Measurements from ENCODE around the gene SUSD1. TPM values are rescaled to one million over a fixed set of nuclear protein-coding genes. Genes with fewer than 3 reads are reported as not detected.

The SUSD1 gene
- total and polyA plus RNA-seq, 2 experiments from 2014 or later, result 18.5 to 30.5 TPM

GRCh38 chr9:112110094-112110776 lies 64.9 kb downstream of the SUSD1 start:
- H3K9me3 ChIP-seq (ENCODE audit: low read depth), result no peaks in the 10 kb centered on the region
- peaks cover 5% of the 10 kb centered on the region for H3K4me1 ChIP-seq (ENCODE audit: insufficient read depth)
- no peak for DNase-seq (ENCODE audit: low spot score)
- no peaks in the 10 kb centered on the region for H3K36me3 ChIP-seq (replicated peaks; ENCODE audit: insufficient read depth, low read depth)
- H3K4me2 ChIP-seq, result no peak overlapping the region
- no peak overlapping the region for H2AFZ ChIP-seq
- no peak overlapping the region for H3K4me3 ChIP-seq
- H4K20me1 ChIP-seq (ENCODE audit: insufficient read depth, poor library complexity, severe bottlenecking), result no peaks in the 10 kb centered on the region
- H3K27me3 ChIP-seq, result no peaks in the 10 kb centered on the region
- H3K27ac ChIP-seq, result peak overlapping the region; percentile 55
- no peaks in the 10 kb centered on the region for H3K79me2 ChIP-seq
- TF ChIP-seq EZH2 (IDR thresholded peaks at IDR 0.05; ENCODE audit: borderline replicate concordance) (no peak), EZH2phosphoT487 (IDR thresholded peaks at IDR 0.05; ENCODE audit: low read depth, severe bottlenecking, unreplicated experiment) (no peak)
- TF ChIP-seq, protein P1, sequence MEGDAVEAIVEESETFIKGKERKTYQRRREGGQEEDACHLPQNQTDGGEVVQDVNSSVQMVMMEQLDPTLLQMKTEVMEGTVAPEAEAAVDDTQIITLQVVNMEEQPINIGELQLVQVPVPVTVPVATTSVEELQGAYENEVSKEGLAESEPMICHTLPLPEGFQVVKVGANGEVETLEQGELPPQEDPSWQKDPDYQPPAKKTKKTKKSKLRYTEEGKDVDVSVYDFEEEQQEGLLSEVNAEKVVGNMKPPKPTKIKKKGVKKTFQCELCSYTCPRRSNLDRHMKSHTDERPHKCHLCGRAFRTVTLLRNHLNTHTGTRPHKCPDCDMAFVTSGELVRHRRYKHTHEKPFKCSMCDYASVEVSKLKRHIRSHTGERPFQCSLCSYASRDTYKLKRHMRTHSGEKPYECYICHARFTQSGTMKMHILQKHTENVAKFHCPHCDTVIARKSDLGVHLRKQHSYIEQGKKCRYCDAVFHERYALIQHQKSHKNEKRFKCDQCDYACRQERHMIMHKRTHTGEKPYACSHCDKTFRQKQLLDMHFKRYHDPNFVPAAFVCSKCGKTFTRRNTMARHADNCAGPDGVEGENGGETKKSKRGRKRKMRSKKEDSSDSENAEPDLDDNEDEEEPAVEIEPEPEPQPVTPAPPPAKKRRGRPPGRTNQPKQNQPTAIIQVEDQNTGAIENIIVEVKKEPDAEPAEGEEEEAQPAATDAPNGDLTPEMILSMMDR (IDR thresholded peaks at IDR 0.05; ENCODE audit: poor library complexity), result no peak
- 67% methylated on average over 9 of the region's 9 CpGs for WGBS (ENCODE audit: low lambda C conversion rate, missing lambda C conversion rate)
- H3K9me2 ChIP-seq (replicated peaks; ENCODE audit: insufficient read depth), result no peaks in the 10 kb centered on the region

DNA sequence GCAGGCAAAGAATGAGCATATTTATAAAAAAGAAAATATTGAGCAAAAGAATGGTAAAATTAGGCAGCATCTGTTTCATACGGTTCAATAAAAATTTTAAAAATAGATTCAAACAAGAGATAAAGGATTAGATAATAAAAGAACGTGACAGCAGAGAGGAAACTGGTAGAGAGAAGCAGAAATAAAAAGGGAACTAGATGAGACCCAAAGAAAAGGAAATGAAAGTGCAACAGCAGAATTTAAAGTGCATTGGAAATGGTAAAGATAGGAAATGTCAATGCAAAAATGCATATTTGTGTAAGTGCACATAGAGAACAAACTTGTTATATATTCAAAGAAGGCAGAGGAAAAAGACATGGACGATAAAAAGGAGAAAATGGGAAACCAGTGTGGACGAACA lies 70.2 kb downstream of the SUSD1 start:
- Histone ChIP-seq H3K27ac (no peak overlapping the region), H3K79me2 (peaks cover 3% of the 10 kb centered on the region), H3K4me3 (no peak overlapping the region), H3K36me3 (replicated peaks; ENCODE audit: insufficient read depth, low read depth) (no peaks in the 10 kb centered on the region), H3K4me1 (ENCODE audit: insufficient read depth) (peaks cover 2% of the 10 kb centered on the region), H4K20me1 (ENCODE audit: insufficient read depth, poor library complexity, severe bottlenecking) (no peaks in the 10 kb centered on the region), H3K9me2 (replicated peaks; ENCODE audit: insufficient read depth) (no peaks in the 10 kb centered on the region), H3K9me3 (ENCODE audit: low read depth) (no peaks in the 10 kb centered on the region), H3K27me3 (no peaks in the 10 kb centered on the region), H3K4me2 (no peak overlapping the region), H2AFZ (no peak overlapping the region)
- 95% methylated on average over 4 of the region's 4 CpGs for WGBS (ENCODE audit: low lambda C conversion rate, missing lambda C conversion rate)
- TF ChIP-seq EZH2 (IDR thresholded peaks at IDR 0.05; ENCODE audit: borderline replicate concordance), result no peak
- TF ChIP-seq, protein P1 (IDR thresholded peaks at IDR 0.05; ENCODE audit: poor library complexity), result no peak
- no peak for TF ChIP-seq EZH2phosphoT487 (IDR thresholded peaks at IDR 0.05; ENCODE audit: low read depth, severe bottlenecking, unreplicated experiment)
- no peak for DNase-seq (ENCODE audit: low spot score)

DNA sequence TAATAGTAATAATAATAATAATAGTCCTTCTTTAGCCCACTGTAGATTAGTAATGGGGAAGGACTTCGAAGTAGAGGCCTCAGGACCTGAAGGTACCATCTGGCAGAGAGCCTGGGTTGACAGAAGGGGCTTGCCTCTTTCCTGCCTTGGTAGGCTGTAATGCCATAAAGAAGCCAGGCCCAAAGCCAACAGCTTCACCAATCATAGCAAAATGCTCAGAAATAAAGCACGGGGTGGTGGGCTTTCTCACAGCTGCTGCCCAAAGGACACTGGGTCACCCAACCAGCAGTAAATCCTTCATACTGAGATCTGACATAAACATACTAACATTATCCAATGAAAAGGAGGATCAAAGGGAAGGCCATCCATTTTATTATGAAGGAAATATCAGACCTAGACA lies 70.7 kb downstream of the SUSD1 start:
- no peaks in the 10 kb centered on the region for H3K36me3 ChIP-seq (replicated peaks; ENCODE audit: insufficient read depth, low read depth)
- no peaks in the 10 kb centered on the region for H3K27me3 ChIP-seq
- WGBS (ENCODE audit: low lambda C conversion rate, missing lambda C conversion rate), result 88% methylated on average over 2 of the region's 2 CpGs
- no peak overlapping the region for H3K4me3 ChIP-seq
- no peak overlapping the region for H3K27ac ChIP-seq
- H3K9me3 ChIP-seq (ENCODE audit: low read depth), result no peaks in the 10 kb centered on the region
- no peaks in the 10 kb centered on the region for H3K4me1 ChIP-seq (ENCODE audit: insufficient read depth)
- DNase-seq (ENCODE audit: low spot score), result no peak
- H3K9me2 ChIP-seq (replicated peaks; ENCODE audit: insufficient read depth), result no peaks in the 10 kb centered on the region
- no peaks in the 10 kb centered on the region for H4K20me1 ChIP-seq (ENCODE audit: insufficient read depth, poor library complexity, severe bottlenecking)
- peaks cover 3% of the 10 kb centered on the region for H3K79me2 ChIP-seq
- TF ChIP-seq EZH2 (IDR thresholded peaks at IDR 0.05; ENCODE audit: borderline replicate concordance), result no peak
- TF ChIP-seq, protein P1 (IDR thresholded peaks at IDR 0.05; ENCODE audit: poor library complexity), result no peak
- TF ChIP-seq EZH2phosphoT487 (IDR thresholded peaks at IDR 0.05; ENCODE audit: low read depth, severe bottlenecking, unreplicated experiment), result no peak
- H3K4me2 ChIP-seq, result no peak overlapping the region
- H2AFZ ChIP-seq, result no peak overlapping the region
